DOHH2 (cell line): ENCODE results near the gene MARK1.

Source experiments
- H3F3A ChIP-seq: fragments of 200-600 bp; sonication (generic), shearing (Covaris generic); 2 replicates; pipeline ENCODE4 v1.6.0; 2016; ENCODE audit warnings: antibody characterized with exemption, mild to moderate bottlenecking; ENCODE audit not compliant: control insufficient read depth, insufficient read depth
- H3K27ac ChIP-seq: fragments of 200-600 bp; sonication (generic); 2 replicates; pipeline ENCODE4 v1.5.1; 2014; ENCODE audit warnings: low read depth, mild to moderate bottlenecking, low read length, moderate library complexity
- H3K27me3 ChIP-seq: fragments of 200-600 bp; sonication (generic); 2 replicates; pipeline ENCODE4 v1.6.1; 2014; ENCODE audit warnings: mild to moderate bottlenecking, low read length, mixed read lengths; ENCODE audit not compliant: control insufficient read depth
- H3K36me3 ChIP-seq: fragments of 200-600 bp; sonication (generic); 2 replicates; pipeline ENCODE4 v1.6.1; 2014; ENCODE audit warnings: mild to moderate bottlenecking, low read length, moderate library complexity, mixed read lengths; ENCODE audit not compliant: control insufficient read depth
- H3K4me1 ChIP-seq: fragments of 200-600 bp; sonication (generic); 2 replicates; pipeline ENCODE4 v1.6.1; 2014; ENCODE audit warnings: mild to moderate bottlenecking, low read length, mixed read lengths; ENCODE audit not compliant: control insufficient read depth
- H3K4me2 ChIP-seq: fragments of 200-600 bp; sonication (generic); 2 replicates; pipeline ENCODE4 v1.6.0; 2014; ENCODE audit warnings: mild to moderate bottlenecking, low read length, moderate library complexity
- H3K4me3 ChIP-seq: fragments of 200-600 bp; sonication (generic); 2 replicates; pipeline ENCODE4 v1.5.1; 2014; ENCODE audit warnings: mild to moderate bottlenecking, low read length, mixed read lengths
- H3K79me2 ChIP-seq: fragments of 200-600 bp; sonication (generic); 2 replicates; pipeline ENCODE4 v1.6.1; 2014; ENCODE audit warnings: mild to moderate bottlenecking, low read length, mixed read lengths; ENCODE audit not compliant: control insufficient read depth
- H3K9me2 ChIP-seq: fragments of 200-600 bp; sonication (generic); replicated peaks from 2 replicates; pipeline ENCODE4 v1.6.1; 2014; ENCODE audit warnings: mild to moderate bottlenecking, low read length, mixed read lengths; ENCODE audit not compliant: control insufficient read depth
- H3K9me3 ChIP-seq: fragments of 200-600 bp; sonication (generic); 2 replicates; pipeline ENCODE4 v1.6.1; 2014; ENCODE audit warnings: antibody characterized with exemption, low read length, mixed read lengths; ENCODE audit not compliant: control insufficient read depth, insufficient read depth
- H4K20me1 ChIP-seq: fragments of 200-600 bp; sonication (generic); 2 replicates; pipeline ENCODE4 v1.6.0; 2014; ENCODE audit warnings: low read depth, mild to moderate bottlenecking, antibody characterized with exemption, low read length, moderate library complexity; ENCODE audit not compliant: control insufficient read depth, insufficient read depth
- EZH2phosphoT487 ChIP-seq: fragments of 200-600 bp; sonication (generic); IDR thresholded peaks from 2 replicates; pipeline ENCODE4 v1.6.1; 2017; ENCODE audit warnings: borderline replicate concordance, mild to moderate bottlenecking, antibody characterized with exemption, low read length, moderate library complexity, mixed read lengths
- TF ChIP-seq, protein P1 (sequence below): fragments of 200-600 bp; sonication (generic); IDR thresholded peaks from one replicate; pipeline ENCODE4 v1.5.1; 2014; ENCODE audit warnings: antibody characterized with exemption, mild to moderate bottlenecking, low read depth, low read length; ENCODE audit not compliant: poor library complexity, severe bottlenecking

MARK1 gene

DNA sequence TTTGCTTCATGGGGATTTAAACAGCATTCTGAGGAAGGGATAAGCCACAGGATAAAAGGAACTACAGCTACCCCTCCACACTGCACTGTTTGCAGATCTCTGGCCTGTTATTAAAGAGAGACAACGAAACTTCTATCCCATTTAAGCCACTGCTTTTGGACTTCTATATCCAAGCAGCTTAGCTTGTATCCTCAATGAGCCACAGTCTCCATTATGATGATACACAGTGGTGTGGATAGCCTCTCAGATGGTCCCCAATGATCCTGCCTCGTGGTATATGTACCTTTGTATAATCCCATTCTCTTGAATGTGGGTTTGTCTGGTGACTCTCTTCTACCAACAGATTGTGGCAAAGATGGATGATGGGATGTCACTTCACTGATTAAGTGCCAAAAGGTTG lies 36.0 kb upstream of the MARK1 start:
- Histone ChIP-seq H3K4me1 (no peaks in the 10 kb centered on the region), H3K79me2 (no peaks in the 10 kb centered on the region), H3K9me2 (no peaks in the 10 kb centered on the region), H3K4me2 (no peak overlapping the region), H3K4me3 (no peak overlapping the region), H3F3A (no peaks in the 10 kb centered on the region), H3K36me3 (no peaks in the 10 kb centered on the region), H3K9me3 (no peaks in the 10 kb centered on the region), H3K27ac (no peak overlapping the region), H3K27me3 (no peaks in the 10 kb centered on the region), H4K20me1 (no peaks in the 10 kb centered on the region)
- no peak for TF ChIP-seq EZH2phosphoT487
- TF ChIP-seq, protein P1, sequence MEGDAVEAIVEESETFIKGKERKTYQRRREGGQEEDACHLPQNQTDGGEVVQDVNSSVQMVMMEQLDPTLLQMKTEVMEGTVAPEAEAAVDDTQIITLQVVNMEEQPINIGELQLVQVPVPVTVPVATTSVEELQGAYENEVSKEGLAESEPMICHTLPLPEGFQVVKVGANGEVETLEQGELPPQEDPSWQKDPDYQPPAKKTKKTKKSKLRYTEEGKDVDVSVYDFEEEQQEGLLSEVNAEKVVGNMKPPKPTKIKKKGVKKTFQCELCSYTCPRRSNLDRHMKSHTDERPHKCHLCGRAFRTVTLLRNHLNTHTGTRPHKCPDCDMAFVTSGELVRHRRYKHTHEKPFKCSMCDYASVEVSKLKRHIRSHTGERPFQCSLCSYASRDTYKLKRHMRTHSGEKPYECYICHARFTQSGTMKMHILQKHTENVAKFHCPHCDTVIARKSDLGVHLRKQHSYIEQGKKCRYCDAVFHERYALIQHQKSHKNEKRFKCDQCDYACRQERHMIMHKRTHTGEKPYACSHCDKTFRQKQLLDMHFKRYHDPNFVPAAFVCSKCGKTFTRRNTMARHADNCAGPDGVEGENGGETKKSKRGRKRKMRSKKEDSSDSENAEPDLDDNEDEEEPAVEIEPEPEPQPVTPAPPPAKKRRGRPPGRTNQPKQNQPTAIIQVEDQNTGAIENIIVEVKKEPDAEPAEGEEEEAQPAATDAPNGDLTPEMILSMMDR: no peak

GRCh38 chr1:220497220-220497947 lies 30.6 kb upstream of the MARK1 start:
- Histone ChIP-seq H3K4me1 (no peaks in the 10 kb centered on the region), H3F3A (no peaks in the 10 kb centered on the region), H3K9me3 (no peaks in the 10 kb centered on the region), H3K79me2 (no peaks in the 10 kb centered on the region), H4K20me1 (no peaks in the 10 kb centered on the region), H3K9me2 (no peaks in the 10 kb centered on the region), H3K4me3 (no peak overlapping the region), H3K36me3 (no peaks in the 10 kb centered on the region), H3K4me2 (no peak overlapping the region), H3K27me3 (no peaks in the 10 kb centered on the region; the same call in 1 of the 2 replicates), H3K27ac (no peak overlapping the region)
- TF ChIP-seq, protein P1: no peak
- TF ChIP-seq EZH2phosphoT487: no peak

GRCh38 chr1:220498188-220498587 lies 29.7 kb upstream of the MARK1 start:
- Histone ChIP-seq H3K27ac (no peak overlapping the region), H3K27me3 (no peaks in the 10 kb centered on the region; the same call in 1 of the 2 replicates), H3K4me2 (no peak overlapping the region), H3F3A (no peaks in the 10 kb centered on the region), H3K9me3 (no peaks in the 10 kb centered on the region), H3K9me2 (no peaks in the 10 kb centered on the region), H3K36me3 (no peaks in the 10 kb centered on the region), H3K4me1 (no peaks in the 10 kb centered on the region), H3K4me3 (no peak overlapping the region), H3K79me2 (no peaks in the 10 kb centered on the region), H4K20me1 (no peaks in the 10 kb centered on the region)
- TF ChIP-seq, protein P1: no peak
- TF ChIP-seq EZH2phosphoT487: no peak
